Testis (tissue), 2 donors: ENCODE results near the gene MEGF8.

Source experiments
- CTCF ChIP-seq, 3 experiments: fragments of 450-650 bp in 2 of 3; fragments of 200-600 bp in 1 of 3; sonication (generic) in 1 of 3; IDR thresholded peaks; one replicate each; pipeline ENCODE4 v1.5.1; 2016 to 2019; ENCODE audit warnings: antibody characterized with exemption in 3 of 3, mild to moderate bottlenecking in 2 of 3, moderate library complexity in 1 of 3
- POLR2A ChIP-seq: fragments of 450-650 bp; IDR thresholded peaks from one replicate; pipeline ENCODE4 v1.6.1; 2017; ENCODE audit warnings: antibody characterized with exemption, mild to moderate bottlenecking, moderate library complexity

- TF ChIP-seq POLR2A (no peak), CTCF (IDR thresholded peaks at IDR 0.05) (no peak)
Observed at GRCh38 chr19:42424345-42424707, 98.9 kb downstream of the MEGF8 start.
